Panc1 (cell line): ENCODE measurements around the gene ATP6V0E2.

Experiments
- POLR2AphosphoS5 ChIP-seq: IDR thresholded peaks from 2 replicates; pipeline ENCODE4 v1.6.1; 2012; ENCODE audit warnings: mild to moderate bottlenecking, low read depth, low read length, moderate library complexity
- SIN3A ChIP-seq: IDR thresholded peaks from 2 replicates; pipeline ENCODE4 v1.6.1; 2012; ENCODE audit warnings: low read depth, mild to moderate bottlenecking, low read length, moderate library complexity, borderline replicate concordance; ENCODE audit not compliant: insufficient read depth
- TCF7L2 ChIP-seq: IDR thresholded peaks from 2 replicates; pipeline ENCODE4 v1.6.1; 2011; ENCODE audit warnings: mild to moderate bottlenecking, low read depth, low read length, inconsistent platforms
- TF ChIP-seq, protein P1 (sequence below): fragments of 450-650 bp; IDR thresholded peaks from 2 replicates; pipeline ENCODE4 v1.5.1; 2017; ENCODE audit warnings: mild to moderate bottlenecking
- TF ChIP-seq, protein P2 (sequence below), 2 experiments: IDR thresholded peaks; 2 replicates each; pipeline ENCODE4 v1.6.1; 2011 to 2012; ENCODE audit warnings: low read depth in 2 of 2, control low read depth in 1 of 2, low read length in 1 of 2, mild to moderate bottlenecking in 1 of 2, moderate library complexity in 1 of 2; ENCODE audit not compliant: insufficient read depth in 1 of 2

DNA sequence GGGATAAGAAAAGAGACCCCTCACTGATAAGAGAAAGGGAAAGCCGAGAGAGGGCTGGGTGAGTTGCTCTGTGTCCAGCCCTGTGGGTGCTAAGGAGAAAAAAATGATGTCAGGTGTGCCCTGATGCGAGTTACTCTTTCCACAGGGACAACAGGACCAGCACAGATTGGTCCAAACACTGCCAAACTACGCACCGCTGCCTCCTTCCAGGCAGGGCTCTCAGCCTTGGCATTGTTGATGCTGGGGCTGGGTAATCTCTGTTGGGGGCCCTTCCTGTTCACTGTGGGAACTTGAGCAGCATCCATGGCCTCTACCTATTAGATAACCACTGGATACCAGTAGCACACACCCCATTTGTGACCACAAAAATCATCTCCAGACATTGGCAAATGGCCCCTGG is 10.3 kb upstream of the ATP6V0E2 start:
- TF ChIP-seq, protein P1, sequence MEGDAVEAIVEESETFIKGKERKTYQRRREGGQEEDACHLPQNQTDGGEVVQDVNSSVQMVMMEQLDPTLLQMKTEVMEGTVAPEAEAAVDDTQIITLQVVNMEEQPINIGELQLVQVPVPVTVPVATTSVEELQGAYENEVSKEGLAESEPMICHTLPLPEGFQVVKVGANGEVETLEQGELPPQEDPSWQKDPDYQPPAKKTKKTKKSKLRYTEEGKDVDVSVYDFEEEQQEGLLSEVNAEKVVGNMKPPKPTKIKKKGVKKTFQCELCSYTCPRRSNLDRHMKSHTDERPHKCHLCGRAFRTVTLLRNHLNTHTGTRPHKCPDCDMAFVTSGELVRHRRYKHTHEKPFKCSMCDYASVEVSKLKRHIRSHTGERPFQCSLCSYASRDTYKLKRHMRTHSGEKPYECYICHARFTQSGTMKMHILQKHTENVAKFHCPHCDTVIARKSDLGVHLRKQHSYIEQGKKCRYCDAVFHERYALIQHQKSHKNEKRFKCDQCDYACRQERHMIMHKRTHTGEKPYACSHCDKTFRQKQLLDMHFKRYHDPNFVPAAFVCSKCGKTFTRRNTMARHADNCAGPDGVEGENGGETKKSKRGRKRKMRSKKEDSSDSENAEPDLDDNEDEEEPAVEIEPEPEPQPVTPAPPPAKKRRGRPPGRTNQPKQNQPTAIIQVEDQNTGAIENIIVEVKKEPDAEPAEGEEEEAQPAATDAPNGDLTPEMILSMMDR: no peak
- TF ChIP-seq TCF7L2 (no peak), POLR2AphosphoS5 (no peak), SIN3A (no peak)
- TF ChIP-seq, protein P2, sequence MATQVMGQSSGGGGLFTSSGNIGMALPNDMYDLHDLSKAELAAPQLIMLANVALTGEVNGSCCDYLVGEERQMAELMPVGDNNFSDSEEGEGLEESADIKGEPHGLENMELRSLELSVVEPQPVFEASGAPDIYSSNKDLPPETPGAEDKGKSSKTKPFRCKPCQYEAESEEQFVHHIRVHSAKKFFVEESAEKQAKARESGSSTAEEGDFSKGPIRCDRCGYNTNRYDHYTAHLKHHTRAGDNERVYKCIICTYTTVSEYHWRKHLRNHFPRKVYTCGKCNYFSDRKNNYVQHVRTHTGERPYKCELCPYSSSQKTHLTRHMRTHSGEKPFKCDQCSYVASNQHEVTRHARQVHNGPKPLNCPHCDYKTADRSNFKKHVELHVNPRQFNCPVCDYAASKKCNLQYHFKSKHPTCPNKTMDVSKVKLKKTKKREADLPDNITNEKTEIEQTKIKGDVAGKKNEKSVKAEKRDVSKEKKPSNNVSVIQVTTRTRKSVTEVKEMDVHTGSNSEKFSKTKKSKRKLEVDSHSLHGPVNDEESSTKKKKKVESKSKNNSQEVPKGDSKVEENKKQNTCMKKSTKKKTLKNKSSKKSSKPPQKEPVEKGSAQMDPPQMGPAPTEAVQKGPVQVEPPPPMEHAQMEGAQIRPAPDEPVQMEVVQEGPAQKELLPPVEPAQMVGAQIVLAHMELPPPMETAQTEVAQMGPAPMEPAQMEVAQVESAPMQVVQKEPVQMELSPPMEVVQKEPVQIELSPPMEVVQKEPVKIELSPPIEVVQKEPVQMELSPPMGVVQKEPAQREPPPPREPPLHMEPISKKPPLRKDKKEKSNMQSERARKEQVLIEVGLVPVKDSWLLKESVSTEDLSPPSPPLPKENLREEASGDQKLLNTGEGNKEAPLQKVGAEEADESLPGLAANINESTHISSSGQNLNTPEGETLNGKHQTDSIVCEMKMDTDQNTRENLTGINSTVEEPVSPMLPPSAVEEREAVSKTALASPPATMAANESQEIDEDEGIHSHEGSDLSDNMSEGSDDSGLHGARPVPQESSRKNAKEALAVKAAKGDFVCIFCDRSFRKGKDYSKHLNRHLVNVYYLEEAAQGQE (IDR thresholded peaks at IDR 0.05; ENCODE audit: insufficient read depth in 1 of 2, low read depth in 2 of 2, low read length in 1 of 2): no peak
